Measurements from ENCODE around the gene RET.

The RET gene

GRCh38 chr10:43177595-43177994 is 100.7 kb downstream of the RET start:
- no peak for DNase-seq

All from NCI-H2081 treated with DMSO at 0.1 percent for 48 hours (cell line).